ENCODE data around the gene CLDN1. TPM values are rescaled to one million over a fixed set of nuclear protein-coding genes. Genes with fewer than 3 reads are reported as not detected.
A peak's percentile ranks its signal among the peaks of the same experiment; 100 is the strongest.

The CLDN1 gene
- total RNA-seq, 1 donor from 2014 or later = 169 TPM

- DNase-seq (ENCODE audit: low read depth) = no peak
- H3K4me3 ChIP-seq (ENCODE audit: low read depth, low read length) = peak overlapping the region; percentile 88
- no peak for TF ChIP-seq CTCF (conservative IDR thresholded peaks at IDR 0.05; ENCODE audit: low read depth, low read length)
These were observed 990 bp upstream of the CLDN1 start for GRCh38 chr3:190323246-190323626.

- H3K4me3 ChIP-seq (ENCODE audit: low read depth, low read length) = peak overlapping the region; percentile 88
- TF ChIP-seq CTCF (conservative IDR thresholded peaks at IDR 0.05; ENCODE audit: low read depth, low read length) = no peak
- DNase-seq (ENCODE audit: low read depth) = no peak
These were observed 479 bp upstream of the CLDN1 start for GRCh38 chr3:190322604-190323245.

GRCh38 chr3:190320594-190321362 lies 1.5 kb downstream of the CLDN1 start:
- DNase-seq (ENCODE audit: low read depth) = no peak
- H3K4me3 ChIP-seq (ENCODE audit: low read depth, low read length) = peak overlapping the region; percentile 88
- TF ChIP-seq CTCF (conservative IDR thresholded peaks at IDR 0.05; ENCODE audit: low read depth, low read length) = no peak

GRCh38 chr3:190319660-190320059 lies 2.6 kb downstream of the CLDN1 start:
- DNase-seq (ENCODE audit: low read depth) = no peak
- TF ChIP-seq CTCF (conservative IDR thresholded peaks at IDR 0.05; ENCODE audit: low read depth, low read length) = no peak
- peak overlapping the region; percentile 88 for H3K4me3 ChIP-seq (ENCODE audit: low read depth, low read length)

GRCh38 chr3:190318666-190319065 lies 3.6 kb downstream of the CLDN1 start:
- DNase-seq (ENCODE audit: low read depth) = no peak
- no peak for TF ChIP-seq CTCF (conservative IDR thresholded peaks at IDR 0.05; ENCODE audit: low read depth, low read length)
- peak overlapping the region; percentile 88 for H3K4me3 ChIP-seq (ENCODE audit: low read depth, low read length)

GRCh38 chr3:190314741-190315140 lies 7.5 kb downstream of the CLDN1 start:
- no peak for DNase-seq (ENCODE audit: low read depth)
- TF ChIP-seq CTCF (conservative IDR thresholded peaks at IDR 0.05; ENCODE audit: low read depth, low read length) = no peak
- H3K4me3 ChIP-seq (ENCODE audit: low read depth, low read length) = no peak overlapping the region

Measured in epithelial cell of proximal tubule (primary cell).